Left hindlimb (tissue), 1 donor: ENCODE results near the gene UNC45A.
"Not testable (repeated sequence)": the region's sequence is repeated elsewhere in the genome, so short reads cannot be mapped to it uniquely, and the experiment has no call there.

Experiments used
- DNase-seq: peaks from one replicate; pipeline ENCODE4 v3.0.0-alpha.2; 2018

Gene UNC45A

GRCh38 chr15:90934949-90935751, at the start of gene UNC45A:
UNC45A (plus strand) TSS chr15:90935285; CDS start chr15:90935325, 40 bp downstream.
- peak; percentile 90 for DNase-seq

GRCh38 chr15:90885432-90886290, 49.4 kb upstream of the UNC45A start:
- peak; percentile 81 for DNase-seq

GRCh38 chr15:90886291-90886614, 48.8 kb upstream of the UNC45A start:
- DNase-seq: no peak

GRCh38 chr15:90887037-90887481, 48.0 kb upstream of the UNC45A start:
- no peak for DNase-seq

GRCh38 chr15:90889313-90889730, 45.8 kb upstream of the UNC45A start:
- DNase-seq: no peak

- DNase-seq: no peak
These were observed 45.2 kb upstream of the UNC45A start for GRCh38 chr15:90889736-90890456.

GRCh38 chr15:90890839-90891238, 44.2 kb upstream of the UNC45A start:
- DNase-seq: no peak

- DNase-seq: no peak
These were observed 43.6 kb upstream of the UNC45A start for GRCh38 chr15:90891346-90891949.

- no peak for DNase-seq
These were observed 43.1 kb upstream of the UNC45A start for GRCh38 chr15:90892023-90892422.

GRCh38 chr15:90892498-90893174, 42.4 kb upstream of the UNC45A start:
- DNase-seq: no peak

GRCh38 chr15:90893175-90894090, 41.7 kb upstream of the UNC45A start:
- no peak for DNase-seq

GRCh38 chr15:90895571-90896117, 39.4 kb upstream of the UNC45A start:
- no peak for DNase-seq

GRCh38 chr15:90897131-90897655, 37.9 kb upstream of the UNC45A start:
- DNase-seq: not testable (repeated sequence)

GRCh38 chr15:90901175-90902039, 33.7 kb upstream of the UNC45A start:
- DNase-seq: no peak

GRCh38 chr15:90902040-90902839, 32.8 kb upstream of the UNC45A start:
- peak; percentile 86 for DNase-seq

GRCh38 chr15:90902840-90903732, 32.0 kb upstream of the UNC45A start, which contains the start of gene MAN2A2:
MAN2A2 (plus strand) TSS chr15:90903302; CDS start chr15:90904208, 906 bp downstream.
- DNase-seq: peak; percentile 60
